Activated T-helper 2 cell treated with anti-CD3 and anti-CD28 coated beads, Interferon-gamma antibody, Interleukin-2, Interleukin-4, amounts not matched to agents 10 μg/mL and 5 μg/mL and 100 μg/mL, durations not matched to agents 14 hours and 24 hours and 36 hours (primary cell): ENCODE results near the gene SLC6A7. TPM values are rescaled to one million over a fixed set of nuclear protein-coding genes. Genes with fewer than 3 reads are reported as not detected.
"Not testable (repeated sequence)": the region's sequence is repeated elsewhere in the genome, so short reads cannot be mapped to it uniquely, and the experiment has no call there.

Source experiments
- DNase-seq: peaks from one replicate; pipeline ENCODE4 v3.0.0; 2021; ENCODE audit warnings: low spot score
- H3K27ac Mint-ChIP-seq: one replicate; pipeline ENCODE4 v1.8.0; 2021; ENCODE audit warnings: mixed read lengths
- H3K27me3 Mint-ChIP-seq: one replicate; pipeline ENCODE4 v1.8.0; 2021; ENCODE audit warnings: low read depth, mixed read lengths
- H3K36me3 Mint-ChIP-seq: one replicate; pipeline ENCODE4 v1.8.0; 2021; ENCODE audit warnings: low read depth, mixed read lengths
- H3K4me1 Mint-ChIP-seq: one replicate; pipeline ENCODE4 v1.8.0; 2021; ENCODE audit warnings: low read depth, mixed read lengths
- H3K4me3 Mint-ChIP-seq: one replicate; pipeline ENCODE4 v1.8.0; 2021; ENCODE audit warnings: low read depth, mild to moderate bottlenecking, moderate library complexity, mixed read lengths
- H3K9me3 Mint-ChIP-seq: one replicate; pipeline ENCODE4 v1.8.0; 2021; ENCODE audit warnings: mixed read lengths
- intact Hi-C: fragments of 100-400 bp; cut with micrococcal nuclease; formaldehyde crosslinking; loops from one replicate; pipeline ENCODE4 v1.15.1; 2023
- total RNA-seq: library from RNA; stranded (reverse); gene quantifications from 2 replicates; pipeline ENCODE4 v1.2.3, GENCODE V29; 2022

SLC6A7 gene
- total RNA-seq, 1 donor from 2014 or later = not detected

- Mint-ChIP-seq H3K36me3 (no peaks in the 10 kb centered on the region), H3K4me3 (no peak overlapping the region), H3K27me3 (no peaks in the 10 kb centered on the region), H3K27ac (no peak overlapping the region), H3K4me1 (no peaks in the 10 kb centered on the region), H3K9me3 (no peaks in the 10 kb centered on the region)
- DNase-seq = no peak
- intact Hi-C loops = no loop called here
These were observed 33.6 kb downstream of the SLC6A7 start for GRCh38 chr5:150223474-150223873.

GRCh38 chr5:150224483-150225027, 34.7 kb downstream of the SLC6A7 start:
- no peaks in the 10 kb centered on the region for H3K27me3 Mint-ChIP-seq
- H3K4me1 Mint-ChIP-seq = no peaks in the 10 kb centered on the region
- no peak overlapping the region for H3K27ac Mint-ChIP-seq
- H3K9me3 Mint-ChIP-seq = no peaks in the 10 kb centered on the region
- intact Hi-C loops = no loop called here
- no peak for DNase-seq
- no peak overlapping the region for H3K4me3 Mint-ChIP-seq
- H3K36me3 Mint-ChIP-seq = no peaks in the 10 kb centered on the region

- Mint-ChIP-seq H3K27me3 (no peaks in the 10 kb centered on the region), H3K36me3 (no peaks in the 10 kb centered on the region), H3K9me3 (no peaks in the 10 kb centered on the region), H3K4me1 (no peaks in the 10 kb centered on the region), H3K4me3 (no peak overlapping the region), H3K27ac (no peak overlapping the region)
- intact Hi-C loops = no loop called here
- no peak for DNase-seq
These were observed 37.2 kb downstream of the SLC6A7 start for GRCh38 chr5:150227036-150227435.

GRCh38 chr5:150227606-150228273, 37.9 kb downstream of the SLC6A7 start:
- Mint-ChIP-seq H3K4me1 (no peaks in the 10 kb centered on the region), H3K9me3 (no peaks in the 10 kb centered on the region), H3K27ac (no peak overlapping the region), H3K27me3 (no peaks in the 10 kb centered on the region), H3K4me3 (no peak overlapping the region), H3K36me3 (no peaks in the 10 kb centered on the region)
- intact Hi-C loops = no loop called here
- no peak for DNase-seq

- Mint-ChIP-seq H3K27me3 (no peaks in the 10 kb centered on the region), H3K4me1 (no peaks in the 10 kb centered on the region), H3K4me3 (no peak overlapping the region), H3K27ac (no peak overlapping the region), H3K9me3 (no peaks in the 10 kb centered on the region), H3K36me3 (no peaks in the 10 kb centered on the region)
- intact Hi-C loops = no loop called here
- no peak for DNase-seq
These were observed 39.7 kb downstream of the SLC6A7 start for GRCh38 chr5:150229571-150229970.

- no peaks in the 10 kb centered on the region for H3K27me3 Mint-ChIP-seq
- H3K27ac Mint-ChIP-seq = no peak overlapping the region
- DNase-seq = no peak
- H3K36me3 Mint-ChIP-seq = no peaks in the 10 kb centered on the region
- no peak overlapping the region for H3K4me3 Mint-ChIP-seq
- intact Hi-C loops = no loop called here
- no peaks in the 10 kb centered on the region for H3K9me3 Mint-ChIP-seq
- no peaks in the 10 kb centered on the region for H3K4me1 Mint-ChIP-seq
These were observed 41.0 kb downstream of the SLC6A7 start for GRCh38 chr5:150230842-150231241.

- H3K4me3 Mint-ChIP-seq, H3K27ac Mint-ChIP-seq, DNase-seq, H3K36me3 Mint-ChIP-seq, H3K27me3 Mint-ChIP-seq, H3K4me1 Mint-ChIP-seq, H3K9me3 Mint-ChIP-seq, intact Hi-C loops: not testable (repeated sequence)
These were observed 43.8 kb downstream of the SLC6A7 start for GRCh38 chr5:150233706-150234105.

GRCh38 chr5:150234576-150235499, 45.0 kb downstream of the SLC6A7 start:
- Mint-ChIP-seq H3K4me1 (no peaks in the 10 kb centered on the region), H3K27ac (no peak overlapping the region), H3K36me3 (no peaks in the 10 kb centered on the region), H3K4me3 (no peak overlapping the region), H3K9me3 (no peaks in the 10 kb centered on the region), H3K27me3 (no peaks in the 10 kb centered on the region)
- intact Hi-C loops = no loop called here
- DNase-seq = no peak

- intact Hi-C loops = no loop called here
- Mint-ChIP-seq H3K4me1 (no peaks in the 10 kb centered on the region), H3K4me3 (no peak overlapping the region), H3K9me3 (no peaks in the 10 kb centered on the region), H3K27ac (no peak overlapping the region), H3K36me3 (no peaks in the 10 kb centered on the region), H3K27me3 (no peaks in the 10 kb centered on the region)
- DNase-seq = no peak
These were observed 45.6 kb downstream of the SLC6A7 start for GRCh38 chr5:150235500-150235854.

- Mint-ChIP-seq H3K4me3 (no peak overlapping the region), H3K4me1 (no peaks in the 10 kb centered on the region), H3K9me3 (no peaks in the 10 kb centered on the region), H3K27ac (no peak overlapping the region), H3K36me3 (no peaks in the 10 kb centered on the region), H3K27me3 (no peaks in the 10 kb centered on the region)
- DNase-seq = no peak
- intact Hi-C loops = no loop called here
These were observed 46.5 kb downstream of the SLC6A7 start for GRCh38 chr5:150236313-150236712.

GRCh38 chr5:150236981-150237754, 47.3 kb downstream of the SLC6A7 start:
- no peaks in the 10 kb centered on the region for H3K9me3 Mint-ChIP-seq
- no peak for DNase-seq
- no peak overlapping the region for H3K27ac Mint-ChIP-seq
- H3K36me3 Mint-ChIP-seq = no peaks in the 10 kb centered on the region
- H3K4me3 Mint-ChIP-seq = no peak overlapping the region
- intact Hi-C loops = no loop called here
- no peaks in the 10 kb centered on the region for H3K4me1 Mint-ChIP-seq
- H3K27me3 Mint-ChIP-seq = no peaks in the 10 kb centered on the region

- DNase-seq = no peak
- no peak overlapping the region for H3K4me3 Mint-ChIP-seq
- H3K4me1 Mint-ChIP-seq = no peaks in the 10 kb centered on the region
- intact Hi-C loops = no loop called here
- H3K27me3 Mint-ChIP-seq = no peaks in the 10 kb centered on the region
- no peaks in the 10 kb centered on the region for H3K9me3 Mint-ChIP-seq
- no peaks in the 10 kb centered on the region for H3K36me3 Mint-ChIP-seq
- H3K27ac Mint-ChIP-seq = no peak overlapping the region
These were observed 48.8 kb downstream of the SLC6A7 start for GRCh38 chr5:150238646-150239045.
